IMR-90 (cell line): ENCODE measurements around the gene LYSMD2. TPM values are rescaled to one million over a fixed set of nuclear protein-coding genes. Genes with fewer than 3 reads are reported as not detected.

Source experiments
- ATAC-seq: fragments of 200-7000 bp; cut with Tn5 transposase; 2 replicates; pipeline ENCODE4 v1.9.1; 2020; ENCODE audit warnings: low read depth, mild to moderate bottlenecking, moderate library complexity
- BruUV-seq: library from RNA; stranded (reverse); fragments of 400-500 nt; replicated peaks from 2 replicates; lab custom pipeline; 2021; lab: Mats Ljungman, UMichigan
- CTCF ChIA-PET: fragments of 300-600 bp; formaldehyde crosslinking; extraction: SDS; loops from one replicate; lab custom pipeline; 2021; ENCODE audit warnings: antibody characterized with exemption; lab: Yijun Ruan, JAX
- POLR2A ChIA-PET: fragments of 300-600 bp; sonication (Branson Sonifier 250); formaldehyde crosslinking; loops from one replicate; lab custom pipeline; 2022; ENCODE audit warnings: antibody characterized with exemption; ENCODE audit not compliant: unreplicated experiment; lab: Charles Lee
- DNase-seq: peaks from one replicate; pipeline ENCODE4 v3.0.0; 2013
- H2AFZ ChIP-seq: replicated peaks from 2 replicates; pipeline ENCODE3; 2013; ENCODE audit warnings: low read length, mild to moderate bottlenecking; ENCODE audit not compliant: poor library complexity
- H2AK5ac ChIP-seq: 2 replicates; pipeline ENCODE4 v1.6.1; 2013; ENCODE audit warnings: low read depth, low read length, inconsistent platforms
- H2AK9ac ChIP-seq: replicated peaks from 2 replicates; pipeline ENCODE3; 2013; ENCODE audit warnings: mild to moderate bottlenecking, low read depth, low read length, moderate library complexity; ENCODE audit not compliant: poor library complexity
- H2BK120ac ChIP-seq: 2 replicates; pipeline ENCODE4 v1.6.1; 2013; ENCODE audit warnings: low read depth, low read length, inconsistent platforms
- H2BK15ac ChIP-seq: 3 replicates; pipeline ENCODE4 v1.6.1; 2013; ENCODE audit warnings: low read depth, low read length, inconsistent platforms
- H2BK20ac ChIP-seq: 2 replicates; pipeline ENCODE4 v1.6.1; 2013; ENCODE audit warnings: low read depth, mild to moderate bottlenecking, inconsistent platforms, low read length, moderate library complexity
- H2BK5ac ChIP-seq: 2 replicates; pipeline ENCODE4 v1.6.1; 2013; ENCODE audit warnings: mild to moderate bottlenecking, low read depth, low read length, inconsistent platforms; ENCODE audit not compliant: poor library complexity, severe bottlenecking
- H3K14ac ChIP-seq: replicated peaks from 2 replicates; pipeline ENCODE4 v1.6.1; 2013; ENCODE audit warnings: low read depth, low read length, inconsistent platforms
- H3K18ac ChIP-seq: 2 replicates; pipeline ENCODE4 v1.6.1; 2013; ENCODE audit warnings: low read depth, low read length, control low read depth
- H3K23ac ChIP-seq: 2 replicates; pipeline ENCODE4 v1.6.1; 2013; ENCODE audit warnings: low read depth, low read length, inconsistent platforms
- H3K27ac ChIP-seq: 2 replicates; pipeline ENCODE4 v1.5.1; 2013; ENCODE audit warnings: mild to moderate bottlenecking, control low read depth, low read length; ENCODE audit not compliant: insufficient read depth
- H3K27me3 ChIP-seq: 2 replicates; pipeline ENCODE4 v1.6.1; 2013; ENCODE audit warnings: low read length; ENCODE audit not compliant: control insufficient read depth, insufficient read depth
- H3K36me3 ChIP-seq: 2 replicates; pipeline ENCODE4 v1.6.1; 2013; ENCODE audit warnings: low read length, mixed read lengths; ENCODE audit not compliant: control insufficient read depth, insufficient read depth
- H3K4ac ChIP-seq: 2 replicates; pipeline ENCODE4 v1.6.1; 2013; ENCODE audit warnings: low read depth, low read length, inconsistent platforms
- H3K4me1 ChIP-seq: 2 replicates; pipeline ENCODE4 v1.6.1; 2013; ENCODE audit warnings: low read length, mixed read lengths; ENCODE audit not compliant: control insufficient read depth, insufficient read depth
- H3K4me2 ChIP-seq: 2 replicates; pipeline ENCODE4 v1.6.1; 2013; ENCODE audit warnings: low read depth, mild to moderate bottlenecking, control low read depth, low read length, moderate library complexity
- H3K4me3 ChIP-seq: 2 replicates; pipeline ENCODE4 v1.5.1; 2013; ENCODE audit warnings: low read depth, mild to moderate bottlenecking, control low read depth, low read length, moderate library complexity; ENCODE audit not compliant: insufficient read depth
- H3K56ac ChIP-seq: 2 replicates; pipeline ENCODE4 v1.6.1; 2013; ENCODE audit warnings: low read length, inconsistent platforms; ENCODE audit not compliant: insufficient read depth; ENCODE audit errors: extremely low read depth
- H3K79me1 ChIP-seq, 2 experiments: 2 replicates each; pipeline ENCODE4 v1.6.1; 2013; ENCODE audit warnings: low read length in 2 of 2, inconsistent platforms in 1 of 2, low read depth in 1 of 2
- H3K9ac ChIP-seq: 2 replicates; pipeline ENCODE4 v1.6.1; 2013; ENCODE audit warnings: low read depth, low read length, control low read depth
- H3K9me1 ChIP-seq: 2 replicates; pipeline ENCODE4 v1.6.1; 2013; ENCODE audit warnings: low read length, inconsistent platforms; ENCODE audit not compliant: insufficient read depth
- H3K9me3 ChIP-seq: 2 replicates; pipeline ENCODE4 v1.6.1; 2013; ENCODE audit warnings: low read length; ENCODE audit not compliant: control insufficient read depth, insufficient read depth
- H4K20me1 ChIP-seq: 2 replicates; pipeline ENCODE4 v1.6.1; 2013; ENCODE audit warnings: low read length, inconsistent platforms; ENCODE audit not compliant: insufficient read depth
- H4K5ac ChIP-seq: 2 replicates; pipeline ENCODE4 v1.6.1; 2013; ENCODE audit warnings: mild to moderate bottlenecking, low read depth, low read length, control low read depth
- H4K8ac ChIP-seq, 2 experiments: 2 replicates each; pipeline ENCODE4 v1.6.1; 2013; ENCODE audit warnings: low read depth in 2 of 2, low read length in 2 of 2, control low read depth in 1 of 2, inconsistent platforms in 1 of 2
- H4K91ac ChIP-seq: 2 replicates; pipeline ENCODE4 v1.6.1; 2013; ENCODE audit warnings: low read depth, low read length, inconsistent platforms; ENCODE audit not compliant: insufficient read depth
- BHLHE40 ChIP-seq: fragments of 150-350 bp; IDR thresholded peaks from 2 replicates; pipeline ENCODE4 v1.6.1; 2016; ENCODE audit warnings: mild to moderate bottlenecking, low read depth, low read length
- NFE2L2 ChIP-seq: fragments of 150-350 bp; IDR thresholded peaks from 2 replicates; pipeline ENCODE4 v1.6.1; 2016; ENCODE audit warnings: low read depth, mild to moderate bottlenecking, low read length
- POLR2A ChIP-seq: IDR thresholded peaks from 2 replicates; pipeline ENCODE4 v1.6.1; 2012; ENCODE audit warnings: mild to moderate bottlenecking, low read depth, low read length
- RAD21 ChIP-seq: IDR thresholded peaks from 2 replicates; pipeline ENCODE4 v1.6.1; 2012; ENCODE audit warnings: low read length, improper control_type of control experiment
- RFX5 ChIP-seq: IDR thresholded peaks from 2 replicates; pipeline ENCODE4 v1.8.0; 2012; ENCODE audit warnings: low read depth, mild to moderate bottlenecking, low read length, moderate library complexity
- SMC3 ChIP-seq: fragments of 150-350 bp; IDR thresholded peaks from 2 replicates; pipeline ENCODE4 v1.6.1; 2016; ENCODE audit warnings: low read depth, mild to moderate bottlenecking, antibody characterized with exemption, low read length, moderate library complexity
- WGBS, 2 experiments: methylation state at CpG; one replicate each; pipeline versions ENCODE4 v1.1.5 to v1.1.7; 2013; ENCODE audit warnings: missing lambda C conversion rate in 2 of 2; ENCODE audit not compliant: insufficient read length in 1 of 2; ENCODE audit errors: extremely low coverage in 2 of 2; 5-methylcytosine and 5-hydroxymethylcytosine counted together
- dilution Hi-C: fragments of 300-500 bp; cut with HindIII; formaldehyde crosslinking; loops from one replicate; pipeline ENCODE4 v1.14.3; 2018; ENCODE audit warnings: low sequenced_read_pairs; ENCODE audit not compliant: unreplicated experiment
- in situ Hi-C: fragments of 300-500 bp; cut with MboI; formaldehyde crosslinking; loops from 3 replicates; pipeline ENCODE4 v1.14.3; 2019; ENCODE audit warnings: low sequenced_read_pairs, inconsistent platforms, mixed read lengths
- intact Hi-C: fragments of 100-400 bp; cut with micrococcal nuclease; formaldehyde crosslinking; loops from 2 replicates; pipeline ENCODE4 v1.10.0; 2022
- polyA plus RNA-seq, 3 experiments: library from polyadenylated mRNA; depleted of rRNA; stranded (reverse); fragments of >200 nt; gene quantifications; 2 replicates each; pipeline ENCODE4 v1.2.3, GENCODE V29; 2012; ENCODE audit warnings: low replicate concordance in 1 of 3
- total RNA-seq: library from RNA; depleted of rRNA; stranded (reverse); fragments of >200 nt; gene quantifications from 2 replicates; pipeline ENCODE4 v1.2.3, GENCODE V29; 2012
- TF ChIP-seq, protein P1 (sequence below): conservative IDR thresholded peaks from 2 replicates; pipeline ENCODE4 v1.5.1; 2012; ENCODE audit warnings: mild to moderate bottlenecking, low read depth, low read length, improper control_type of control experiment

The LYSMD2 gene
- total and polyA plus RNA-seq, 2 of the 4 experiments (the other 2 are of a cell fraction): 5.9 to 6.0 TPM

- no peaks in the 10 kb centered on the region for H3K4me1 ChIP-seq
- no peak overlapping the region for H3K9ac ChIP-seq
- no peak overlapping the region for H3K23ac ChIP-seq
- ChIA-PET POLR2A (no interaction called here), CTCF (interaction anchor here (2.4 kb wide), 1 partner anchor 132 kb away, joined by 6 read pairs; no protein-coding TSS in a partner anchor)
- TF ChIP-seq POLR2A (no peak), NFE2L2 (no peak), RAD21 (peak; percentile 45), RFX5 (no peak), BHLHE40 (no peak), SMC3 (no peak)
- TF ChIP-seq, protein P1, sequence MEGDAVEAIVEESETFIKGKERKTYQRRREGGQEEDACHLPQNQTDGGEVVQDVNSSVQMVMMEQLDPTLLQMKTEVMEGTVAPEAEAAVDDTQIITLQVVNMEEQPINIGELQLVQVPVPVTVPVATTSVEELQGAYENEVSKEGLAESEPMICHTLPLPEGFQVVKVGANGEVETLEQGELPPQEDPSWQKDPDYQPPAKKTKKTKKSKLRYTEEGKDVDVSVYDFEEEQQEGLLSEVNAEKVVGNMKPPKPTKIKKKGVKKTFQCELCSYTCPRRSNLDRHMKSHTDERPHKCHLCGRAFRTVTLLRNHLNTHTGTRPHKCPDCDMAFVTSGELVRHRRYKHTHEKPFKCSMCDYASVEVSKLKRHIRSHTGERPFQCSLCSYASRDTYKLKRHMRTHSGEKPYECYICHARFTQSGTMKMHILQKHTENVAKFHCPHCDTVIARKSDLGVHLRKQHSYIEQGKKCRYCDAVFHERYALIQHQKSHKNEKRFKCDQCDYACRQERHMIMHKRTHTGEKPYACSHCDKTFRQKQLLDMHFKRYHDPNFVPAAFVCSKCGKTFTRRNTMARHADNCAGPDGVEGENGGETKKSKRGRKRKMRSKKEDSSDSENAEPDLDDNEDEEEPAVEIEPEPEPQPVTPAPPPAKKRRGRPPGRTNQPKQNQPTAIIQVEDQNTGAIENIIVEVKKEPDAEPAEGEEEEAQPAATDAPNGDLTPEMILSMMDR: peak; percentile 28; the same call in 1 of the 2 replicates
- no peak overlapping the region for H2AK5ac ChIP-seq
- H3K27ac ChIP-seq: no peak overlapping the region
- 0 out of 2 replicates have a peak, but pooled peaks cover 2% of the 10 kb centered on the region for H3K36me3 ChIP-seq
- no peak overlapping the region for H3K14ac ChIP-seq
- no peaks in the 10 kb centered on the region for H3K9me3 ChIP-seq
- intact Hi-C loops: loop anchor here (10.0 kb wide), 1 partner anchor 442 kb away; no protein-coding TSS in a partner anchor
- H4K5ac ChIP-seq: no peak overlapping the region
- no peak overlapping the region for H2BK5ac ChIP-seq
- no peak overlapping the region for H2AFZ ChIP-seq
- H3K9me1 ChIP-seq: no peaks in the 10 kb centered on the region
- no peak overlapping the region for H3K4me3 ChIP-seq
- H4K91ac ChIP-seq: no peak overlapping the region
- no peak overlapping the region for H3K4me2 ChIP-seq
- BruUV-seq: no TSS peak
- no peaks in the 10 kb centered on the region for H4K20me1 ChIP-seq
- H2BK20ac ChIP-seq: no peak overlapping the region
- no peak overlapping the region for H2BK120ac ChIP-seq
- no peak overlapping the region for H4K8ac ChIP-seq
- no peaks in the 10 kb centered on the region for H3K27me3 ChIP-seq
- DNase-seq: no peak
- H3K79me1 ChIP-seq: no peaks in the 10 kb centered on the region
- no peak overlapping the region for H2AK9ac ChIP-seq
- dilution Hi-C loops: no loop called here
- H3K56ac ChIP-seq: no peak overlapping the region
- ATAC-seq: no peak
- H2BK15ac ChIP-seq: no peak overlapping the region
- H3K18ac ChIP-seq: no peak overlapping the region
- WGBS, 2 experiments: 78% methylated on average over 3 of the region's 7 CpGs; no CpG with 5 or more reads in 1 of the 2 experiments
- in situ Hi-C loops: no loop called here
- H3K4ac ChIP-seq: no peak overlapping the region
Measured at GRCh38 chr15:51782357-51782896, 45.0 kb upstream of the LYSMD2 start.
